DMS53 treated with DMSO at 0.1 percent for 48 hours (cell line): ENCODE measurements around the gene CACNA1F.

Source experiments
- DNase-seq: peaks from one replicate; lab custom pipeline; 2025; ENCODE audit not compliant: unreplicated experiment; lab: John Stamatoyannopoulos, UW

Gene CACNA1F

GRCh38 chrX:49233176-49233575 is at the start of gene CACNA1F:
TSS of gene CACNA1F (minus strand) at chrX:49233340. CDS start at chrX:49233309, 31 bp downstream.
- no peak for DNase-seq

- DNase-seq = no peak
These were observed 49.5 kb upstream of the CACNA1F start for GRCh38 chrX:49282647-49283011.

- no peak for DNase-seq
These were observed 44.9 kb upstream of the CACNA1F start for GRCh38 chrX:49278081-49278480.

- no peak for DNase-seq
These were observed 44.3 kb upstream of the CACNA1F start for GRCh38 chrX:49277535-49277830.

- no peak for DNase-seq
These were observed 43.8 kb upstream of the CACNA1F start for GRCh38 chrX:49276671-49277534.

GRCh38 chrX:49276207-49276606 is 43.1 kb upstream of the CACNA1F start:
- no peak for DNase-seq

GRCh38 chrX:49273181-49273727 is 40.1 kb upstream of the CACNA1F start:
- DNase-seq = no peak

GRCh38 chrX:49272421-49272820 is 39.3 kb upstream of the CACNA1F start:
- no peak for DNase-seq

GRCh38 chrX:49271341-49271740 is 38.2 kb upstream of the CACNA1F start:
- DNase-seq = peak; percentile 2

- no peak for DNase-seq
These were observed 37.2 kb upstream of the CACNA1F start for GRCh38 chrX:49270249-49270921.

- no peak for DNase-seq
These were observed 36.7 kb upstream of the CACNA1F start, which contains the start of gene PPP1R3F for GRCh38 chrX:49269767-49270248. TSS of gene PPP1R3F (plus strand) at chrX:49269793. CDS start at chrX:49269870, 77 bp downstream.

GRCh38 chrX:49269010-49269766 is 36.0 kb upstream of the CACNA1F start:
- peak; percentile 97 for DNase-seq

GRCh38 chrX:49268702-49269009 is 35.5 kb upstream of the CACNA1F start:
- DNase-seq = no peak

- DNase-seq = no peak
These were observed 33.6 kb upstream of the CACNA1F start for GRCh38 chrX:49266523-49267445.

GRCh38 chrX:49264460-49264859 is 31.3 kb upstream of the CACNA1F start, which contains the start of gene FOXP3:
TSS of gene FOXP3 (minus strand) at chrX:49264710. CDS start at chrX:49258505, 6,205 bp downstream.
- DNase-seq = no peak

GRCh38 chrX:49263631-49264030 is 30.5 kb upstream of the CACNA1F start:
- DNase-seq = no peak

GRCh38 chrX:49262603-49263002 is 29.5 kb upstream of the CACNA1F start:
- no peak for DNase-seq

- DNase-seq = no peak
These were observed 27.3 kb upstream of the CACNA1F start for GRCh38 chrX:49260221-49260985.

- no peak for DNase-seq
These were observed 25.6 kb upstream of the CACNA1F start for GRCh38 chrX:49258749-49259124.
